ENCODE results near the gene TMEM175.
"Not testable (repeated sequence)": the region's sequence is repeated elsewhere in the genome, so short reads cannot be mapped to it uniquely, and the experiment has no call there.

TMEM175 gene

DNA sequence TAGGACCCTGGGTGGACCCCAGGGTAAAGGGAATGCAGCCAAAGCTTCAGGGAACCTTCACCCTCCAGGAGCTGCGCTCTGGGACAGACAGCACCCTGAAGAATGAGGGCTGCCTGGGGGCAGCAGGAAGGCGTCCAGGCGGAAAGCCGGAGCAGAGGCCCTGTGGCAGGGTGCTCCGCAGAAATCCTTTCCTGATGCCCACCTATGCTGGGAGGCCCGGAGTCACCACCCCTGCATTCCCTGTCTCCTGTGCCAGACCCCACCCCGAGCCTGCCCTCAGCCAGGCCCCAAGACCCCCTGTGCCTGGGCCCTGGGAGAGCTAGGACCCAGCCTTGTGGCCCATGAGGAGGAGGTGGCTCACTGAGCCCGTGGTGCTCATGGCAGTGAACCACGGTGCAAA, 42.4 kb downstream of the TMEM175 start:
- H3K4me1 ChIP-seq (ENCODE audit: control insufficient read depth, insufficient read depth, low read length, unreplicated experiment): peaks cover 13% of the 10 kb centered on the region

DNA sequence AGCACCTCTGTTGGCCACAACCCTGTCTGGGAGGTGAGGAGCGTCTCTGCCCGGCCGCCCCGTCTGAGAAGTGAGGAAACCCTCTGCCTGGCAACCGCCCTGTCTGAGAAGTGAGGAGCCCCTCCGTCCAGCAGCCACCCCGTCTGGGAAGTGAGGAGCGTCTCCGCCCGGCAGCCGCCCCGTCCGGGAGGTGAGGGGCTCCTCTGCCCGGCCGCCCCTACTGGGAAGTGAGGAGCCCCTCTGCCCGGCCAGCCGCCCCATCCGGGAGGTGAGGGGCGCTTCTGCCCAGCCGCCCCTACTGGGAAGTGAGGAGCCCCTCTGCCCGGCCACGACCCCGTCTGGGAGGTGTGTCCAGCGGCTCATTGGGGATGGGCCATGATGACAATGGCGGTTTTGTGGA, 43.8 kb downstream of the TMEM175 start:
- not testable (repeated sequence) for H3K27ac ChIP-seq (ENCODE audit: low read depth, low read length); H3K4me3 ChIP-seq (ENCODE audit: low read depth, low read length); H2AFZ ChIP-seq (ENCODE audit: low read length, unreplicated experiment); H3K27me3 ChIP-seq (ENCODE audit: insufficient read depth, low read length); H3K79me2 ChIP-seq (ENCODE audit: control insufficient read depth, insufficient read depth, low read length, unreplicated experiment); H3K36me3 ChIP-seq (ENCODE audit: insufficient read depth, low read length)
- H3K4me1 ChIP-seq (ENCODE audit: control insufficient read depth, insufficient read depth, low read length, unreplicated experiment): peaks cover 14% of the 10 kb centered on the region

More for the DNA sequence above, 42.4 kb downstream of the TMEM175 start:
- Histone ChIP-seq H3K79me2 (ENCODE audit: control insufficient read depth, insufficient read depth, low read length, unreplicated experiment) (peaks cover 7% of the 10 kb centered on the region), H3K4me3 (ENCODE audit: low read depth, low read length) (no peak overlapping the region), H2AFZ (ENCODE audit: low read length, unreplicated experiment) (no peak overlapping the region), H3K27ac (ENCODE audit: low read depth, low read length) (no peak overlapping the region), H3K27me3 (ENCODE audit: insufficient read depth, low read length) (no peaks in the 10 kb centered on the region), H3K36me3 (ENCODE audit: insufficient read depth, low read length) (no peaks in the 10 kb centered on the region)

DNA sequence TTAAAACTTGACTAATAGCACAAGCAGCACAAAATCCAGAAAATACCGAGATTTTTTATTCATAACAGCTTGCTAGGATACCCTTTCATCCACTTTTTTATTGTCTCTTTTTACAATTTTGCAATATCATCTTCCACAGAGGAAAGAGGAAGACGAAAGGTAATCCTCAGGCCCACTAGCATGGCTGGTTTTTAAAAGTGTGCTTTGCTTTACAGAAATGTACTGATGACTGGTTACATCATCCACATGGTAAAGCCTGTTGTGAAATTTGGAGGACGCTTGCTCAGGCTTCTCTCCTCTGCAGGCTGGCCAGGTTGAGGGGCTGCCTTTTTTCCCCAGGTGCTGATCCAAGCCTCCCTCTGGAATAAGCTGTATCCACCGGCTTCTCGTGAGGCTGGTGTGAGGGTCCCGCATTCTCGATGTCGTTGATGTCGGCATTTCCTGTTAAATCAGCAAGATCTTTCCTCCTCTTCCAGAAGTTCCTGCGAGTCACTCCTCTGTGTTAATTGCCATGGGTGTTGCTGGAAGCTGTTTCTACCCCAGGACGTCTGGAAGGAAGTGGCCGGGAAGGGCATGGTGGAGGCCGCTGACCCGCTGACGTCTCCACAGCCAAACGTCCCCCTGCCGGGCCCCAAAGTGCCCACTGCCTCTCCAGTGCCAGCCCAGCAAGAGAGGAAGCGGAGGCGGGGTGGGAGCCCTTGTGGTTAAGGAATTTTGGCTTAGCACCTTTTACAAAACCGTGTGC, 46.9 kb downstream of the TMEM175 start:
- Histone ChIP-seq H3K36me3 (ENCODE audit: insufficient read depth, low read length) (no peaks in the 10 kb centered on the region), H3K79me2 (ENCODE audit: control insufficient read depth, insufficient read depth, low read length, unreplicated experiment) (no peaks in the 10 kb centered on the region), H3K27me3 (ENCODE audit: insufficient read depth, low read length) (no peaks in the 10 kb centered on the region), H3K4me3 (ENCODE audit: low read depth, low read length) (no peak overlapping the region), H3K4me1 (ENCODE audit: control insufficient read depth, insufficient read depth, low read length, unreplicated experiment) (peaks cover 7% of the 10 kb centered on the region), H2AFZ (ENCODE audit: low read length, unreplicated experiment) (no peak overlapping the region), H3K27ac (ENCODE audit: low read depth, low read length) (no peak overlapping the region)

DNA sequence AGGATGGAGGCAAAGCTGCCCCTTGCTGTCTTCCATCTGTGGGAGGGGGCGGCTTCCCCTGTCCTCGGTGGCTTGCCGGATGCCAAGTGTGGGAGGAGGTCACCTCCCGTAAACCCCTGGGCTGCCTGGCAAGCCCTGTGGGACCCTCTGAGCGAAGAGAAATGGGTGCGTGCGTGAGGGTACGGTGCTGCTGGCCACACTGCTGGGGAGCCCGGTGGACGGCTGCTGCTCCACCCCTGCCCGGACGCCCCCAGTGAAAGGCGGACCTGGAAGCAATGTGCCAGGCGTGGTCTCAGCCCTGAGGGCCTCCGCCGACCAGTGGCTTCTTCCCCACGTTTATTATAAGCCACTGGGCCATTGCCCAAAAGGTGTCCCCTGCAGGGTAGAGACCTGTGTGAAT, 50.0 kb downstream of the TMEM175 start:
- no peaks in the 10 kb centered on the region for H3K79me2 ChIP-seq (ENCODE audit: control insufficient read depth, insufficient read depth, low read length, unreplicated experiment)

DNA sequence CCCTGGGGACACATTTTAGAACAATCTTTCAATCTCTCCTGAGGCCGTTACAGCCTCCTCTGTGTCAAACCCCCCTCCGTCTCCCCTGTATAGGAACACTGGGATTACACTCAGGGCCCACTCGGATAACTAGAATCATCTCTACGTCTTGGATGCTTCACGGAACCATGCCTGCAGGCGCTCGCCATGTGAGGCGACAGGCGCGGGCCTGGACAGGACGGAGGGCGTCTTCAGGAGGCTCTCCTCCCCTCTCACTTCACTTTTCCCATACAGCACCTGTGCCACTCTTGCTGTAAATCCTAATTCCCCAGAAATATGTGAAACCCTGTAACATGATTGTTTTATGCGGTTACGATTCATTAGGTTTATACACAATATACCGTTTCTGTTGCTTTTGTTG, 50.6 kb downstream of the TMEM175 start:
- no peak overlapping the region for H3K4me3 ChIP-seq (ENCODE audit: low read depth, low read length)
- no peaks in the 10 kb centered on the region for H3K36me3 ChIP-seq (ENCODE audit: insufficient read depth, low read length)
- no peaks in the 10 kb centered on the region for H3K27me3 ChIP-seq (ENCODE audit: insufficient read depth, low read length)
- H3K79me2 ChIP-seq (ENCODE audit: control insufficient read depth, insufficient read depth, low read length, unreplicated experiment): peaks cover 1% of the 10 kb centered on the region
- no peak overlapping the region for H3K27ac ChIP-seq (ENCODE audit: low read depth, low read length)
- peaks cover 22% of the 10 kb centered on the region for H3K4me1 ChIP-seq (ENCODE audit: control insufficient read depth, insufficient read depth, low read length, unreplicated experiment)
- no peak overlapping the region for H2AFZ ChIP-seq (ENCODE audit: low read length, unreplicated experiment)

More for the DNA sequence above, 50.0 kb downstream of the TMEM175 start:
- H3K4me1 ChIP-seq (ENCODE audit: control insufficient read depth, insufficient read depth, low read length, unreplicated experiment): peaks cover 21% of the 10 kb centered on the region
- H3K27me3 ChIP-seq (ENCODE audit: insufficient read depth, low read length): no peaks in the 10 kb centered on the region
- no peaks in the 10 kb centered on the region for H3K36me3 ChIP-seq (ENCODE audit: insufficient read depth, low read length)
- H3K27ac ChIP-seq (ENCODE audit: low read depth, low read length): no peak overlapping the region
- no peak overlapping the region for H2AFZ ChIP-seq (ENCODE audit: low read length, unreplicated experiment)
- H3K4me3 ChIP-seq (ENCODE audit: low read depth, low read length): no peak overlapping the region

DNA sequence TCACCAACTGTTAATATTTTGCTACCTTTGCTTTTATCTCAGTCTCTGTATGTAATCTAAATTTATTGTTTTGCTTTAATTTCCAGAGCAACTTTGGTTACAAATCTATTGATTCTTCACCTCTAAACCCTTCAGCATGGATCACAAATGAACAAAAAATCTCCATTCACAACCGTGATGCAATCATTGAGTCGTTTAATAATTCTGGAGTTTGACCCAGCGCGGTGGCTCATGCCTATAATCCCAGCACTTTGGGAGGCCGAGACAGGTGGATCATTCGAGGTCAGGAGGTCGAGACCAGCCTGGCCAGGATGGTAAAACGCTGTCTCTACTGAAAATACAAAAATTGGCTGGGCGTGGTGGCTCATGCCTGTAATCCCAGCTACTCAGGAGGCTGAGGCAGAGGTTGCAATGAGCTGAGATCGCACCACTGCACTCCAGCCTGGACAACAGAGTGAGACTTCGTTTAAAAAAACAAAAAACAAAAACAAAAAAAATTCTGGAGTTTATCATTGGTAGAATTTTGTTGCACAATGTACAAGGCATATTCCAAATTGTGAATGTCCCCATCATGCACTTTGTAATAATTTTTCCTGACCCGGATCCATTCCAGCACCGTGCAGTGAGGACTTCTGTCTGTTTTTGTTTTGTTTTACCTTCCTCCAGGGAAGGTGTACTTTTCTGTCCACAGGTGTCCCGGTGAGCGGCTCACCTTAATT, 52.2 kb downstream of the TMEM175 start:
- Histone ChIP-seq H3K4me1 (ENCODE audit: control insufficient read depth, insufficient read depth, low read length, unreplicated experiment) (peaks cover 22% of the 10 kb centered on the region), H2AFZ (ENCODE audit: low read length, unreplicated experiment) (no peak overlapping the region), H3K27ac (ENCODE audit: low read depth, low read length) (no peak overlapping the region)

DNA sequence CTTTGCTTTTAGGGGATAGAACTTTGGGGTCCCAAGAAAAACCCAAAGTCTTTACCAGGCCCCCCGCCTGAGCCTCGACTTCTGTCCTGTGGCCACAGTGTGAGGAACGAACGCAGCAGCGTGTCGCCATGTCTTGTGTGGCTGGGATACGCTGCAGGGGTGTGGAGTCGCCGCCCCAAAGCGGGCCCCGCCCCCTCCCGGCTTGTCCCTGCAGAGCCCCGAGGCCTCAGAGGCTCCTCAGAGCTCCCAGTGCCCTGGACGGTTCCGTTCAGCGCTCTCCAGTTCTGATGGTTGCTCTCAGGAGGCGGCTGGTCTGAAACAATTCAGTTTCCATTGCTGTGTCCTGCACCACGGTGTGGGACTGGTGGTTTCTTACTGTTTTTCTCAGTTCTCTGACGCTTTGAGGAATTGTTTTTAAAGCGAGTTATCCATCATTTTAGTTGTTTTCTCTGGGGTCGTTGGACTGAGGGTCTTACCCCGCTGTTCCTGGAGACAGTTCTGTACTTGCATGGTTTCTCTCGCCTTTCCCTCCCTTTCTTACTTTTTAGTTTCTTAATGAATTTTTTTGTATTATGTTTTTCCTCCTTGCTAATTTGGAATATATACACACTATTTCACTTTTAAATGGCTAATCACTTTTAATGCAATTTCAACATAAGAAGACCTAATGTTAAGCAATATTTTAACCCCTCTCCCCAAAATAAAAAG, 53.0 kb downstream of the TMEM175 start:
- no peaks in the 10 kb centered on the region for H3K36me3 ChIP-seq (ENCODE audit: insufficient read depth, low read length)
- H3K4me1 ChIP-seq (ENCODE audit: control insufficient read depth, insufficient read depth, low read length, unreplicated experiment): peaks cover 19% of the 10 kb centered on the region
- H3K4me3 ChIP-seq (ENCODE audit: low read depth, low read length): peak overlapping the region; percentile 90
- no peak overlapping the region for H3K27ac ChIP-seq (ENCODE audit: low read depth, low read length)
- peak overlapping the region; percentile 53 for H2AFZ ChIP-seq (ENCODE audit: low read length, unreplicated experiment)
- H3K79me2 ChIP-seq (ENCODE audit: control insufficient read depth, insufficient read depth, low read length, unreplicated experiment): peaks cover 4% of the 10 kb centered on the region
- H3K27me3 ChIP-seq (ENCODE audit: insufficient read depth, low read length): no peaks in the 10 kb centered on the region

More for the DNA sequence above, 52.2 kb downstream of the TMEM175 start:
- peaks cover 4% of the 10 kb centered on the region for H3K79me2 ChIP-seq (ENCODE audit: control insufficient read depth, insufficient read depth, low read length, unreplicated experiment)
- no peaks in the 10 kb centered on the region for H3K36me3 ChIP-seq (ENCODE audit: insufficient read depth, low read length)
- no peaks in the 10 kb centered on the region for H3K27me3 ChIP-seq (ENCODE audit: insufficient read depth, low read length)
- peak overlapping the region; percentile 90 for H3K4me3 ChIP-seq (ENCODE audit: low read depth, low read length)

DNA sequence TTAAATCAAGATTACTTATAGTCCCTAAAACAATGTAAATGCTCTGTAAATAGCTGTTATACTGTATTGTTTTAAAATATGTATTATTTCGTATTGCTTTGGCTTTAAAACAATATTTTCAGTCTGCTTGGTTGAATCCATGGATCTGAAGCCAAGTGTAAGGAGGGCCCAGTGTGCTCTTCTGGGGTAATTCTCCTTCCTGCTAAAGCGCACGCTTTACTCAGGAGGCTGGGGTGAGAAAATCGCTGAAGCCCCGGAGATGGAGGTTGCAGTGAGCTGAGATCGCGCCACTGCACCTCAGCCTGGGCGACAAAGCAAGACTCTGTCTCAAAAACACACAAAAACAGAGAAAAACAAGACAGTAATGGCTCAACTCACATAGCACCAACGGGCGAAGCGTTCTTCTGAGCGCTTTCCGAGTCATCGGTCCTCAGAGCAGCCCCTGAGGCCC, 54.2 kb downstream of the TMEM175 start:
- Histone ChIP-seq H3K4me3 (ENCODE audit: low read depth, low read length) (peak overlapping the region; percentile 90), H3K4me1 (ENCODE audit: control insufficient read depth, insufficient read depth, low read length, unreplicated experiment) (peaks cover 19% of the 10 kb centered on the region), H3K27me3 (ENCODE audit: insufficient read depth, low read length) (no peaks in the 10 kb centered on the region), H3K27ac (ENCODE audit: low read depth, low read length) (peak overlapping the region; percentile 34), H3K79me2 (ENCODE audit: control insufficient read depth, insufficient read depth, low read length, unreplicated experiment) (peaks cover 4% of the 10 kb centered on the region), H3K36me3 (ENCODE audit: insufficient read depth, low read length) (no peaks in the 10 kb centered on the region), H2AFZ (ENCODE audit: low read length, unreplicated experiment) (peak overlapping the region; percentile 96)

DNA sequence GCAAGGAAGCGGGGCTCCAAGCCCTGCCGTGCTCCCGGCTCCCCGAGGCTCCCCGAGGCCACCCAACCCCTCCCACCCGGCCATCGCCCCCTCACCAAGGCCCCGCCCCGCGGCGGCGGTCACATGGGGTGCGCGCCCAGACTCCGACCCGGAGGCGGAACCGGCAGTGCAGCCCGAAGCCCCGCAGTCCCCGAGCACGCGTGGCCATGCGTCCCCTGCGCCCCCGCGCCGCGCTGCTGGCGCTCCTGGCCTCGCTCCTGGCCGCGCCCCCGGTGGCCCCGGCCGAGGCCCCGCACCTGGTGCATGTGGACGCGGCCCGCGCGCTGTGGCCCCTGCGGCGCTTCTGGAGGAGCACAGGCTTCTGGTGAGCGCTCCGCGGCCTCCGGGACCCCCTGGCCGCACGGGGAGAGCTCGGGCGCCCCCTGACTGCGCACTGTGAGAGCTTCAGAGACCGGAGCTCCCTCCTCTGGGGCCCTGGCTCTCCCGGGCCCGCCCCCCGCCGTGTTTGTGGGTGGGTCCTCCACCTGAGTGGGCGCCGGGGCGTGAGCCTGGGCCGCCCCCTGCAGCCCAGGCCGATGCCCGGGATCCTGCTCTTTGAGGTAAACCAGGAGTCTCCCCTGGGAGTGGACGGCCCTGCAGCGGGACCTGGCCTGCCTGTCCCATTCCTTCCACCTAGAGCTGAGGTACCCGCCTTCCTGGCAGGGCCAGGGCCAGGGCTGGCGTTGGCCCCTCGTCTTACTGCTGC, 54.8 kb downstream of the TMEM175 start, which contains the start of gene IDUA:
TSS of gene IDUA (plus strand) at position 166 of the 745 bp plus-strand sequence. CDS start at position 207, 41 bp downstream.
- H3K4me3 ChIP-seq (ENCODE audit: low read depth, low read length): peak within 1 kb of the TSS; percentile 90
- no peaks in the 10 kb centered on the region for H3K27me3 ChIP-seq (ENCODE audit: insufficient read depth, low read length)
- H3K79me2 ChIP-seq (ENCODE audit: control insufficient read depth, insufficient read depth, low read length, unreplicated experiment): peaks cover 4% of the 10 kb centered on the region
- H3K4me1 ChIP-seq (ENCODE audit: control insufficient read depth, insufficient read depth, low read length, unreplicated experiment): peaks cover 19% of the 10 kb centered on the region
- H3K27ac ChIP-seq (ENCODE audit: low read depth, low read length): peak within 1 kb of the TSS; percentile 34
- no peaks in the 10 kb centered on the region for H3K36me3 ChIP-seq (ENCODE audit: insufficient read depth, low read length)
- H2AFZ ChIP-seq (ENCODE audit: low read length, unreplicated experiment): peak within 1 kb of the TSS; percentile 96
